ENCODE results near the gene IL17C. TPM values are rescaled to one million over a fixed set of nuclear protein-coding genes. Genes with fewer than 3 reads are reported as not detected.

Gene IL17C
- total and polyA plus RNA-seq, 4 donors = not detected

- Histone ChIP-seq H3K4me3 (ENCODE audit: low read depth in 1 of 3, low read length in 3 of 3) (no peak overlapping the region), H3K9me3 (ENCODE audit: control insufficient read depth in 4 of 4, low read length in 3 of 4) (no peaks in the 10 kb centered on the region), H3K27me3 (ENCODE audit: control insufficient read depth in 4 of 4, insufficient read depth in 4 of 4, low read length in 3 of 4) (no peaks in the 10 kb centered on the region), H3K4me1 (ENCODE audit: control insufficient read depth in 4 of 4, insufficient read depth in 4 of 4, low read length in 3 of 4) (peaks cover 0 to 14% (median 4%) of the 10 kb centered on the region in 4 donors), H3K36me3 (ENCODE audit: control insufficient read depth in 4 of 4, insufficient read depth in 3 of 4, low read depth in 1 of 4, low read length in 3 of 4) (peaks cover 10 to 51% (median 14%) of the 10 kb centered on the region in 4 donors), H3K9ac (ENCODE audit: low read depth in 1 of 2, low read length in 2 of 2) (no peak overlapping the region), H3K27ac (ENCODE audit: low read depth in 1 of 2, low read length in 2 of 2) (no peak overlapping the region)
- 97% methylated on average over 12 of the region's 12 CpGs for WGBS
- DNase-seq (ENCODE audit: low spot score) = no peak
- TF ChIP-seq FOXA1 (IDR thresholded peaks at IDR 0.05) (no peak), FOXA2 (IDR thresholded peaks at IDR 0.05) (no peak), ATF3 (IDR thresholded peaks at IDR 0.05) (no peak), HNF4G (IDR thresholded peaks at IDR 0.05) (no peak), RXRA (IDR thresholded peaks at IDR 0.05) (no peak), GABPA (IDR thresholded peaks at IDR 0.05 in 1 of 2, conservative IDR thresholded peaks at IDR 0.05 in 1 of 2) (no peak), ZBTB33 (IDR thresholded peaks at IDR 0.05) (no peak), SP1 (IDR thresholded peaks at IDR 0.05) (no peak), REST (IDR thresholded peaks at IDR 0.05) (no peak), RAD21 (IDR thresholded peaks at IDR 0.05) (no peak), MAX (IDR thresholded peaks at IDR 0.05) (no peak), HNF4A (conservative IDR thresholded peaks at IDR 0.05) (no peak), NR2F2 (IDR thresholded peaks at IDR 0.05) (no peak)
These were observed 7.9 kb upstream of the IL17C start for GRCh38 chr16:88630433-88630832.

- TF ChIP-seq HNF4A (conservative IDR thresholded peaks at IDR 0.05) = no peak
- H3K27me3 ChIP-seq (ENCODE audit: control insufficient read depth in 4 of 4, insufficient read depth in 4 of 4, low read length in 3 of 4) = no peaks in the 10 kb centered on the region
- H3K36me3 ChIP-seq (ENCODE audit: control insufficient read depth in 4 of 4, insufficient read depth in 3 of 4, low read depth in 1 of 4, low read length in 3 of 4) = peaks cover 10 to 50% (median 14%) of the 10 kb centered on the region in 4 donors
- no peaks in the 10 kb centered on the region for H3K9me3 ChIP-seq (ENCODE audit: control insufficient read depth in 4 of 4, low read length in 3 of 4)
- no peak for DNase-seq (ENCODE audit: low spot score)
- H3K4me1 ChIP-seq (ENCODE audit: control insufficient read depth in 4 of 4, insufficient read depth in 4 of 4, low read length in 3 of 4) = peaks cover 0 to 14% (median 4%) of the 10 kb centered on the region in 4 donors
- H3K4me3 ChIP-seq (ENCODE audit: low read depth in 1 of 3, low read length in 3 of 3) = no peak overlapping the region
- 97% methylated on average over 23 of the region's 23 CpGs for WGBS
- no peak overlapping the region for H3K9ac ChIP-seq (ENCODE audit: low read depth in 1 of 2, low read length in 2 of 2)
- H3K27ac ChIP-seq (ENCODE audit: low read depth in 1 of 2, low read length in 2 of 2) = no peak overlapping the region
These were observed 7.4 kb upstream of the IL17C start for GRCh38 chr16:88630941-88631340.

GRCh38 chr16:88631384-88631783, 7.0 kb upstream of the IL17C start:
- peaks cover 0 to 14% (median 4%) of the 10 kb centered on the region in 4 donors for H3K4me1 ChIP-seq (ENCODE audit: control insufficient read depth in 4 of 4, insufficient read depth in 4 of 4, low read length in 3 of 4)
- WGBS = 85% methylated on average over 16 of the region's 16 CpGs
- no peak overlapping the region for H3K9ac ChIP-seq (ENCODE audit: low read depth in 1 of 2, low read length in 2 of 2)
- no peak overlapping the region for H3K27ac ChIP-seq (ENCODE audit: low read depth in 1 of 2, low read length in 2 of 2)
- H3K36me3 ChIP-seq (ENCODE audit: control insufficient read depth in 4 of 4, insufficient read depth in 3 of 4, low read depth in 1 of 4, low read length in 3 of 4) = peaks cover 10 to 50% (median 14%) of the 10 kb centered on the region in 4 donors
- no peak for DNase-seq (ENCODE audit: low spot score)
- H3K27me3 ChIP-seq (ENCODE audit: control insufficient read depth in 4 of 4, insufficient read depth in 4 of 4, low read length in 3 of 4) = no peaks in the 10 kb centered on the region
- H3K4me3 ChIP-seq (ENCODE audit: low read depth in 1 of 3, low read length in 3 of 3) = no peak overlapping the region
- TF ChIP-seq EGR1 (IDR thresholded peaks at IDR 0.05; ENCODE audit: low read depth in 2 of 2) = no peak
- TF ChIP-seq ZBTB33 (IDR thresholded peaks at IDR 0.05) = no peak
- TF ChIP-seq FOXA2 (IDR thresholded peaks at IDR 0.05) = no peak
- TF ChIP-seq HNF4G (IDR thresholded peaks at IDR 0.05) = no peak
- TF ChIP-seq JUND (IDR thresholded peaks at IDR 0.05) = no peak
- TF ChIP-seq NR2F2 (IDR thresholded peaks at IDR 0.05) = no peak
- no peak for TF ChIP-seq ATF3 (IDR thresholded peaks at IDR 0.05)
- no peaks in the 10 kb centered on the region for H3K9me3 ChIP-seq (ENCODE audit: control insufficient read depth in 4 of 4, low read length in 3 of 4)
